Psoas muscle (tissue), 8 donors: ENCODE results near the gene C5orf15. TPM values are rescaled to one million over a fixed set of nuclear protein-coding genes. Genes with fewer than 3 reads are reported as not detected.

Experiments used
- ATAC-seq, 4 donors: fragments of 200-7000 bp; cut with Tn5 transposase; one replicate each; pipeline ENCODE4 v1.9.1; 2020; ENCODE audit warnings: moderate library complexity in 3 of 4, mild to moderate bottlenecking in 2 of 4
- DNase-seq, 2 donors: peaks; one replicate each; pipeline ENCODE4 v3.0.0-alpha.2; 2020
- H3K27ac ChIP-seq: fragments of 200-600 bp; one replicate; pipeline ENCODE4 v1.8.0; 2022
- H3K27me3 ChIP-seq, 3 donors: fragments of 200-600 bp in 1 of 3; one replicate each; pipeline versions ENCODE4 v1.6.1 to v1.8.0; 2013 to 2022; ENCODE audit warnings: low read length in 2 of 3, mild to moderate bottlenecking in 2 of 3, moderate library complexity in 1 of 3; ENCODE audit not compliant: insufficient read depth in 3 of 3
- H3K36me3 ChIP-seq, 2 donors: fragments of 200-600 bp in 1 of 2; one replicate each; pipeline versions ENCODE4 v1.6.1 to v1.8.0; 2013 to 2022; ENCODE audit warnings: low read depth in 1 of 2, mild to moderate bottlenecking in 1 of 2, moderate library complexity in 1 of 2; ENCODE audit not compliant: insufficient read depth in 1 of 2
- H3K4me1 ChIP-seq: fragments of 200-600 bp; one replicate; pipeline ENCODE4 v1.8.0; 2022
- H3K4me3 ChIP-seq: fragments of 200-600 bp; one replicate; pipeline ENCODE4 v1.8.0; 2022; ENCODE audit warnings: mild to moderate bottlenecking
- H3K9me3 ChIP-seq: fragments of 200-600 bp; one replicate; pipeline ENCODE4 v1.8.0; 2022
- WGBS, 3 donors: extraction: QIAGEN DNeasy Blood & Tissue Kit; methylation state at CpG; one replicate each; pipeline versions ENCODE4 v1.1.6 to v1.1.7; 2013; 5-methylcytosine and 5-hydroxymethylcytosine counted together
- intact Hi-C, 2 donors: fragments of 100-400 bp; cut with DNase I; formaldehyde crosslinking; loops; one replicate each; pipeline versions ENCODE4 v1.11.0 to v1.14.2; 2022
- polyA plus RNA-seq, 3 donors: library from polyadenylated mRNA; stranded (reverse); fragments of 200-250 nt; gene quantifications; one replicate each; pipeline ENCODE4 v1.2.3, GENCODE V29; 2013
- total RNA-seq, 4 donors: library from RNA; stranded (reverse); fragmentation: NEBNext Ultra II Directional in 2 of 4; extraction: Animal tissue kit (Norgen Biotek cat#: 25700) in 2 of 4; gene quantifications; one replicate each; pipeline versions ENCODE4 v1.2.1 to v1.2.4, GENCODE V29; 2021 to 2023
- TF ChIP-seq, protein P1 (sequence below): fragments of 200-600 bp; IDR thresholded peaks from one replicate; pipeline ENCODE4 v1.8.0; 2022; ENCODE audit warnings: antibody characterized with exemption
- donor health status: healthy with polysubstance abuse.
- donor health status: DM: no; HTN: no; CAD: no; lungs with moderate emphysema.
- donor health status: Bipolar disorder and iron deficiency.
- donor health status: healthy.
- donor health status: DM: yes; HTN: yes; CAD: no.
- donor health status: DM: no; HTN: no; CAD: no.
- donor health status: DM: no; HTN: no; CAD: no.
- donor health status: DM: yes; HTN: yes; CAD: no.

The C5orf15 gene
- total and polyA plus RNA-seq, 7 donors, result 12.7 to 29.8 (median 13.9) TPM

DNA sequence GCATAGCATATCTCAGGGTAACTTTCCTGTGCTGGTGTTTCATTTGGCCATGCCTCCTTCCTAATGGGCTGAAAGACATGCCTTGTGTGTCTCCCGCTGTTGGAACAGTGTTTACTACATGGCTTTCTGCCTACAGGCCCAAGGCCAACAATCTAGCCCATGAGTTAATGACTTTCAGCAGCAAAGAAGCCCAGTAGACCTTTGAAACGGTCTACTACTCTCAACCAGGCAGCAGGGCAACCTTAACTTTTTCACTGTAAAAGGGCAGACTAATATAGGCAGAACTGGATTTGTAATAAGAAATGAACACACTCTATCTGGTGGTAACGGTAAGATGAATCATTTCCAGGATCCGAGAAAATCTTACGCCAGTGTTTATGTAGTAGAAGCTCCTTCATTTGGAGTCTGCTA lies 21.0 kb downstream of the C5orf15 start:
- no peaks in the 10 kb centered on the region for H3K9me3 ChIP-seq
- intact Hi-C loops, result loop anchor here in 1 of 2 donors (10.0 kb wide), 1 partner anchor 523 kb away; no protein-coding TSS in a partner anchor
- no peak for ATAC-seq
- H3K27ac ChIP-seq, result no peak overlapping the region
- WGBS, 3 donors, result 58 to 76% (median 61%) methylated on average over 5 of the region's 5 CpGs
- H3K4me3 ChIP-seq, result no peak overlapping the region
- peaks cover 6% of the 10 kb centered on the region for H3K4me1 ChIP-seq
- no peaks in the 10 kb centered on the region for H3K36me3 ChIP-seq
- DNase-seq, result no peak
- TF ChIP-seq, protein P1, sequence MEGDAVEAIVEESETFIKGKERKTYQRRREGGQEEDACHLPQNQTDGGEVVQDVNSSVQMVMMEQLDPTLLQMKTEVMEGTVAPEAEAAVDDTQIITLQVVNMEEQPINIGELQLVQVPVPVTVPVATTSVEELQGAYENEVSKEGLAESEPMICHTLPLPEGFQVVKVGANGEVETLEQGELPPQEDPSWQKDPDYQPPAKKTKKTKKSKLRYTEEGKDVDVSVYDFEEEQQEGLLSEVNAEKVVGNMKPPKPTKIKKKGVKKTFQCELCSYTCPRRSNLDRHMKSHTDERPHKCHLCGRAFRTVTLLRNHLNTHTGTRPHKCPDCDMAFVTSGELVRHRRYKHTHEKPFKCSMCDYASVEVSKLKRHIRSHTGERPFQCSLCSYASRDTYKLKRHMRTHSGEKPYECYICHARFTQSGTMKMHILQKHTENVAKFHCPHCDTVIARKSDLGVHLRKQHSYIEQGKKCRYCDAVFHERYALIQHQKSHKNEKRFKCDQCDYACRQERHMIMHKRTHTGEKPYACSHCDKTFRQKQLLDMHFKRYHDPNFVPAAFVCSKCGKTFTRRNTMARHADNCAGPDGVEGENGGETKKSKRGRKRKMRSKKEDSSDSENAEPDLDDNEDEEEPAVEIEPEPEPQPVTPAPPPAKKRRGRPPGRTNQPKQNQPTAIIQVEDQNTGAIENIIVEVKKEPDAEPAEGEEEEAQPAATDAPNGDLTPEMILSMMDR, result no peak
- no peaks in the 10 kb centered on the region for H3K27me3 ChIP-seq

DNA sequence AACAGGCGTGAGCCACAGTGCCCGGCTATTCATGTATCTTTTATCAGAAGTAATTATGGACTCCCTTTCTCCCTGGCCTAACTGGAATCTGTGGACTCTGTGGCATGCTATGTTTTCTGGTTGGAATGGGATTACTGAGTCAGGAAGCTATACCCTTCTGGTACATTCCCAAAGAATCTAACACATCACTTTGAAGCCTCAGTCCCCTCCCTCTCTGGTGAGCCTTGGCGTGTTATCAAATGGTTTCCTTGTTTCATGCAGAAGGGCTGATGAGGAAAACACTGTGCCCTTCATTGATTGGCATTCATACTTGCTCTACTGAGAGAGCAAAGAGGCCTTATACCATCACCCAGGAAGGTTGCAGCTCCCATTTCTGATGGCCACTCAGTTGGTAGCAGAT lies 22.9 kb downstream of the C5orf15 start:
- no peak overlapping the region for H3K27ac ChIP-seq
- no peaks in the 10 kb centered on the region for H3K36me3 ChIP-seq
- DNase-seq (no peak), ATAC-seq (no peak)
- TF ChIP-seq, protein P1, result no peak
- H3K4me1 ChIP-seq, result no peaks in the 10 kb centered on the region
- H3K27me3 ChIP-seq, result no peaks in the 10 kb centered on the region
- 93 to 98% (median 95%) methylated on average over 3 of the region's 3 CpGs for WGBS, 3 donors
- intact Hi-C loops, result loop anchor here in 1 of 2 donors (10.0 kb wide), 1 partner anchor 521 kb away; no protein-coding TSS in a partner anchor
- H3K9me3 ChIP-seq, result no peaks in the 10 kb centered on the region
- H3K4me3 ChIP-seq, result no peak overlapping the region

DNA sequence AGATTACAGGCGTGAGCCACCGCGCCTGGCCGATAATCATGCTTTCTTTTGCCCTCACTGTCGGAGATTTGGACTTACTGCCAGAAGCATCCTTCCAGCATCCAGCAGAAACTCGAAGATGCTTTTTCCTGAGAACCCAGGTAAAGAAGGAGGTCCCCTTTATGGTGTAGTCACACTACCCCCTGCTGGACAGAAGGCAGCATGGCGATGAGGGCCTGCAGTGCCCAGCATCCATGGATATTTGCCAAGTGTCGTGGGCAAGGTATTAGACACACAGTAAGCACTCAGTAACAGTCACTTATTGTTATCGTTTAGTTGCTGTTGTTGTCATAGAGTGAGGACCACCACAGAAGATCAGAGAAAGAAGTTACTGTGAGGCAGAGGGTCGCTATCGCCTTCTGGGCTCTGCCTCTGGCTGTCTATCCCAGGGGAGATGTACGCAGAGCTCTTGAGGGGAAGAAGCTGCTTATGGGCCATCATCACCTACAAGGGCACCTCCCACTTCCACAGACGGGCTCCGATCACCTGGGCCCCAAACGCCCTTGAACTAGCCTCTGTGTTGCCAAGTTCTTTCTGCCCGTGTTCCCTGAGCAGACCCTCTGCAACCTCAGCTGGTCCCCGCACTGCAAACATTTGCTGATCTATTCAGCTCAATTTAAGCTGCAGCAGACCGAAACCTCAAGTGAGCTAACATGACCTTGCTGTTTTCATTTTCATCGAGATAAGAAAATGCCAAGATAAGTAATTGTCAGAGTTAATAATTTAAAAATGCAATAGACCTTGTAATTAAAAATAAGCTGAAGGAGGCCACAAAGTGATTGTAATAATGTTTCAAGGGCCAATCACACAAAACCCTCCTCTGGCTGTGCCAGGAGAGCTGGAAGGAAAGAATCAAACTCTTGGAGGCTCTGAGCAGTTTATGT lies 23.9 kb downstream of the C5orf15 start:
- 72 to 73% (median 72%) methylated on average over 19 of the region's 19 CpGs for WGBS, 3 donors
- TF ChIP-seq, protein P1, result peak; percentile 49
- Histone ChIP-seq H3K9me3 (no peaks in the 10 kb centered on the region), H3K36me3 (no peaks in the 10 kb centered on the region), H3K4me3 (no peak overlapping the region), H3K27me3 (no peaks in the 10 kb centered on the region), H3K4me1 (no peaks in the 10 kb centered on the region), H3K27ac (no peak overlapping the region)
- DNase-seq (no peak), ATAC-seq (peak; percentile 47 to 72 (median 58))
- intact Hi-C loops, result loop anchor here in 1 of 2 donors (5.0 to 10.0 kb wide), 2 partner anchors 520 to 832 kb away; no protein-coding TSS in a partner anchor

DNA sequence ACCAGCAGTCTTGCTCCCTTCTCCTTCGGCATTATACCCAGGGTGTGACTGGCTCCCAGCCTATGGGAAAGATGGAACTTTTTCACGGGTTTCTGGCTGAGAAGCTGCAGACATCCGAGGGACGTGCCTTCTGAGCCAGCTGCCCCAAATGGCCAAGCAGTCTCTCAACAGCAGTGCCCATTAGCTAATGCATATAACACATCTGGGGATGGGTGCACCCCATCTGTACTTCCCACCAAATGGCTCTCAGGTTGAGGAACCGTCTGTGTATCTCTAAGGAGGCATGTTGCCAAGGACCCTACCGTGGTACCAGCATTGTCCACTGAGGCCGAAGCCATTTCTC lies 25.0 kb downstream of the C5orf15 start:
- ATAC-seq (no peak), DNase-seq (no peak)
- no peaks in the 10 kb centered on the region for H3K4me1 ChIP-seq
- H3K36me3 ChIP-seq, result no peaks in the 10 kb centered on the region
- H3K4me3 ChIP-seq, result no peak overlapping the region
- intact Hi-C loops, result loop anchor here in 1 of 2 donors (5.0 to 10.0 kb wide), 2 partner anchors 519 to 831 kb away; no protein-coding TSS in a partner anchor
- H3K27ac ChIP-seq, result no peak overlapping the region
- no peaks in the 10 kb centered on the region for H3K9me3 ChIP-seq
- TF ChIP-seq, protein P1, result no peak
- H3K27me3 ChIP-seq, result no peaks in the 10 kb centered on the region
- WGBS, 3 donors, result 47 to 63% (median 50%) methylated on average over 7 of the region's 7 CpGs
